WERI-Rb-1 (cell line): ENCODE data around the gene CD22.
"Not testable (repeated sequence)": the region's sequence is repeated elsewhere in the genome, so short reads cannot be mapped to it uniquely, and the experiment has no call there.

Experiments used
- DNase-seq: peaks from one replicate; pipeline ENCODE4 v3.0.0-alpha.2; 2020
- H3K27ac ChIP-seq: fragments of 250-450 bp; sonication (Bioruptor Pico); 2 replicates; pipeline ENCODE4 v1.5.1; 2020; ENCODE audit warnings: mild to moderate bottlenecking, moderate library complexity
- H3K27me3 ChIP-seq: fragments of 250-450 bp; sonication (Bioruptor Pico); 2 replicates; pipeline ENCODE4 v1.5.1; 2021; ENCODE audit warnings: mild to moderate bottlenecking, low read depth, moderate library complexity; ENCODE audit not compliant: insufficient read depth, severe bottlenecking
- H3K36me3 ChIP-seq: fragments of 250-450 bp; sonication (Bioruptor Pico); 2 replicates; pipeline ENCODE4 v1.5.1; 2020; ENCODE audit warnings: mild to moderate bottlenecking, moderate library complexity
- H3K4me3 ChIP-seq: 2 replicates; pipeline ENCODE4 v1.5.1; 2011; ENCODE audit warnings: low read depth, mild to moderate bottlenecking, control low read depth, low read length
- H3K9me3 ChIP-seq: fragments of 250-450 bp; sonication (Bioruptor Pico); 2 replicates; pipeline ENCODE4 v1.5.1; 2021; ENCODE audit warnings: mild to moderate bottlenecking, moderate library complexity; ENCODE audit not compliant: severe bottlenecking
- TF ChIP-seq, protein P1 (sequence below): IDR thresholded peaks from 2 replicates; pipeline ENCODE4 v1.5.1; 2011; ENCODE audit warnings: low read depth, mild to moderate bottlenecking, control low read depth, inconsistent platforms, low read length

CD22 gene

DNA sequence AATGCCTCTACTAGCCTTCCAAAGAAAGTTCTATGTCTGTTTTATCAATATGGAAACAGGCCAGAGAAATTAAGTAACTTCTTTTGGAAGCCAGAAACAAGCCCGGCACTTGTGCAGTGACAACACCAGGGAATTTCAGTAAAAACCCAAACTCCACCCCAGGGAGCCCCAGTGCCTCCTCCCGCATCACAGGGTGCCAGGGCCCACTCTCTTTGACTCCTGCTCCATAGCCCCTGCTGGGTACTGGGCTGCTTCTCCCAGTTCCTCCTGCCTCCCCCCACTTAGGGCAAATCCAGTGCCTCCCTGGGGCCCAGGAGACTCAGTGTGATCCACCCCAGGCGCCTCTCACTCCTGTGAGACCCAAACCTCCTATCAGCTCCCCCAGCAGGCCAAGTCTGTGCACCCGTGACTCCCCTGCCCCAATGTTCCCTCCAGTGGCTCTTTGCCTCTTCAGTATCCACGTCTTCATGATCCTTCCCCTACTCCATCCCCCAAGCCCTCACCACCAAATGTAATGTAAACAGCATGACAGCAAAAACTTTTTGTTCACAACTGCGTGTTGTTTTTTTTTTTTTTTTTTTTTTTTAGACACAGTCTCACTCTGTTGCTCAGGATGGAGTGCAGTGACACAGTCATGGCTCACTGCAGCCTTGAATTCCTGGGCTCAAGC, 26.9 kb downstream of the CD22 start:
- Histone ChIP-seq H3K27ac (no peak overlapping the region), H3K4me3 (no peak overlapping the region), H3K36me3 (no peaks in the 10 kb centered on the region), H3K9me3 (no peaks in the 10 kb centered on the region), H3K27me3 (no peaks in the 10 kb centered on the region)
- TF ChIP-seq, protein P1, sequence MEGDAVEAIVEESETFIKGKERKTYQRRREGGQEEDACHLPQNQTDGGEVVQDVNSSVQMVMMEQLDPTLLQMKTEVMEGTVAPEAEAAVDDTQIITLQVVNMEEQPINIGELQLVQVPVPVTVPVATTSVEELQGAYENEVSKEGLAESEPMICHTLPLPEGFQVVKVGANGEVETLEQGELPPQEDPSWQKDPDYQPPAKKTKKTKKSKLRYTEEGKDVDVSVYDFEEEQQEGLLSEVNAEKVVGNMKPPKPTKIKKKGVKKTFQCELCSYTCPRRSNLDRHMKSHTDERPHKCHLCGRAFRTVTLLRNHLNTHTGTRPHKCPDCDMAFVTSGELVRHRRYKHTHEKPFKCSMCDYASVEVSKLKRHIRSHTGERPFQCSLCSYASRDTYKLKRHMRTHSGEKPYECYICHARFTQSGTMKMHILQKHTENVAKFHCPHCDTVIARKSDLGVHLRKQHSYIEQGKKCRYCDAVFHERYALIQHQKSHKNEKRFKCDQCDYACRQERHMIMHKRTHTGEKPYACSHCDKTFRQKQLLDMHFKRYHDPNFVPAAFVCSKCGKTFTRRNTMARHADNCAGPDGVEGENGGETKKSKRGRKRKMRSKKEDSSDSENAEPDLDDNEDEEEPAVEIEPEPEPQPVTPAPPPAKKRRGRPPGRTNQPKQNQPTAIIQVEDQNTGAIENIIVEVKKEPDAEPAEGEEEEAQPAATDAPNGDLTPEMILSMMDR: no peak
- no peak for DNase-seq

DNA sequence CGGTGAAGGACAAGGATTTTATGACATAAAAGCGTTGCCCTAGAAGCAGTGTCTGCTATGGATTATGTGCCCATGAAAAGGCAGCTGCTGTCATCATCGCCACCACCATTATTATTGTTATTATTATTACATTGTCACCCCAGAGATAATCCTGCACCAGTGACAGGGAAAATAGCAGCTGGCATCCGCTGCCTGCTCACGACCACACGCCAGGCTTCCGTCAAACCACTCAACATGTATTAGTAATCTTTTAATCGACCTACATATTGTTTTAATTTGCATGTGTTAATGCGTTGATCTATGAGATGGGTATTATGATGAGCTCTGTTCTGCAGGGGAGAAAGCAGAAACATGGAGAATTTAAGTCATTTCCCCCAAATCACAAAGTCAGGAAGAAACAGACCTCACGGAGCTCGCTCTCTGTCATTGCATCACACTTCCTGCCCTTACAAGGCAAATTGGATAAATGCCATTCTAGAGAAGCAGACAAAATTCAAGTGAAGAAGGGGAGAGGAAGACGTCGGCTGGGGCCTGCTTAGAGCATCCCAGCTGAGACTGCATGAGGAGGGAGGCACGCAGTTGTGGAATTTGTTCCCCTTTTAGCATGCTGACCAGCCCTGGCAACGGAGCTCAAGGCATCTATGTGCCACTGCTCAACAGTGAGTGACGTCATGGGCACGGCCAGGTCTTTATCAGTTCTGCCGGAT, 29.0 kb downstream of the CD22 start, which contains the start of gene FFAR3:
TSS of gene FFAR3 (plus strand) at position 594 of the 707 bp plus-strand sequence. CDS start 431 bp downstream, outside the sequence.
- DNase-seq: no peak
- H3K36me3 ChIP-seq: no peaks in the 10 kb centered on the region
- H3K9me3 ChIP-seq: no peaks in the 10 kb centered on the region
- TF ChIP-seq, protein P1: no peak
- H3K4me3 ChIP-seq: no peak within 1 kb of the TSS
- no peak within 1 kb of the TSS for H3K27ac ChIP-seq
- H3K27me3 ChIP-seq: no peaks in the 10 kb centered on the region

DNA sequence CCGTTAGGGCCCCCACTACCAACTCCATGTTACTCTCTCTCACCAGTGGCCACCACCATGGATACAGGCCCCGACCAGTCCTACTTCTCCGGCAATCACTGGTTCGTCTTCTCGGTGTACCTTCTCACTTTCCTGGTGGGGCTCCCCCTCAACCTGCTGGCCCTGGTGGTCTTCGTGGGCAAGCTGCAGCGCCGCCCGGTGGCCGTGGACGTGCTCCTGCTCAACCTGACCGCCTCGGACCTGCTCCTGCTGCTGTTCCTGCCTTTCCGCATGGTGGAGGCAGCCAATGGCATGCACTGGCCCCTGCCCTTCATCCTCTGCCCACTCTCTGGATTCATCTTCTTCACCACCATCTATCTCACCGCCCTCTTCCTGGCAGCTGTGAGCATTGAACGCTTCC, 29.8 kb downstream of the CD22 start:
- not testable (repeated sequence) for DNase-seq, H3K9me3 ChIP-seq, H3K27me3 ChIP-seq, H3K36me3 ChIP-seq, H3K4me3 ChIP-seq, H3K27ac ChIP-seq

DNA sequence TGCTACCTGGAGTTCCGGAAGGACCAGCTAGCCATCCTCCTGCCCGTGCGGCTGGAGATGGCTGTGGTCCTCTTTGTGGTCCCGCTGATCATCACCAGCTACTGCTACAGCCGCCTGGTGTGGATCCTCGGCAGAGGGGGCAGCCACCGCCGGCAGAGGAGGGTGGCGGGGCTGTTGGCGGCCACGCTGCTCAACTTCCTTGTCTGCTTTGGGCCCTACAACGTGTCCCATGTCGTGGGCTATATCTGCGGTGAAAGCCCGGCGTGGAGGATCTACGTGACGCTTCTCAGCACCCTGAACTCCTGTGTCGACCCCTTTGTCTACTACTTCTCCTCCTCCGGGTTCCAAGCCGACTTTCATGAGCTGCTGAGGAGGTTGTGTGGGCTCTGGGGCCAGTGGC, 30.4 kb downstream of the CD22 start:
- H3K27ac ChIP-seq, H3K27me3 ChIP-seq, H3K36me3 ChIP-seq, H3K9me3 ChIP-seq, DNase-seq, H3K4me3 ChIP-seq: not testable (repeated sequence)

DNA sequence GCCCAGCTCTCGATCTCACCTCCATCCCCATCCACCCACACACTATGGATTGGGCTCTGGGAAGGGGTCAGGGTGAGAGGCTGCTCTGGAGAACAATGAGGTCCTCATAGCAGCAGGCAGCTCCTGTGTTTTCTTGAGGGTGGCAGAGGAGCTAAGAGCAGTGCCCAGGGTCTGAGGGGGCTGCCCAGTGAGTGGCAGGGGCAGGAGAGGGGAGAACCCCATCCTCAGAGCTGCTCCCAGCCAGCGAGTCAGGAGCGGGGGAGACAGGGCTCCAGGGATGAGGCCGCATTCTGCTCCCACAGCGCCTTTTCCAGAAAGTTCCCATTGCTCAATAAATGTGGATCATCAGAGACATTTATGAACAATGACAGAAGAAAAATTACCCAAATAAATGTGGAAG, 31.1 kb downstream of the CD22 start:
- not testable (repeated sequence) for H3K27ac ChIP-seq, H3K27me3 ChIP-seq, H3K4me3 ChIP-seq, DNase-seq, H3K36me3 ChIP-seq, H3K9me3 ChIP-seq

DNA sequence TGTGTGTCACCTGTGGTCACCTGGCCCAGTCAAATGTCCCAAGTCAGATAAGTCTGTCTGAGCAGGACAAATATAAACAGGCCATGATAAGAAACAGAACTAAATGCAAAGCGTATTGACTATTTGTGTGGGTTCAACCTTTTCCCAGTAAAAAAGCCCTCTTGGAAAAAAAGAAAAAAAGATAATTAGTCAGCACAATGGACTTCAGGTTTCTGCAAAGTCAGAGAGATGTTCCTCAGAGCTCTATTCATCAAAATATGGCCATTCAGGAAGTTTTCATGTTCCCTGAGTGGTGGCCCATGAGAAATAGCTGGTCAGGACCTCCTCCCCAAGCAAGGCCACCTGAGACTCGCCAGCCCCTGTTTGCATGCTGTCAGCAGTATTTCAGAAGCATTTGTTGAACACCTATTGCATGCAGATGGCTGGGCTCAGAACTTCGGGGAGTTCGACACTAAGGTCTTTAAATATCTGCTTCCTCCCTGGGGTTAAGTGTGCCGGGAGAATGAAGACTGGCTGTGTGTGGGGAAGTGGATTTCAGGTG, 32.0 kb downstream of the CD22 start:
- H3K36me3 ChIP-seq: no peaks in the 10 kb centered on the region
- H3K27ac ChIP-seq: no peak overlapping the region
- TF ChIP-seq, protein P1: no peak
- DNase-seq: no peak
- H3K4me3 ChIP-seq: no peak overlapping the region
- H3K27me3 ChIP-seq: no peaks in the 10 kb centered on the region
- H3K9me3 ChIP-seq: no peaks in the 10 kb centered on the region

DNA sequence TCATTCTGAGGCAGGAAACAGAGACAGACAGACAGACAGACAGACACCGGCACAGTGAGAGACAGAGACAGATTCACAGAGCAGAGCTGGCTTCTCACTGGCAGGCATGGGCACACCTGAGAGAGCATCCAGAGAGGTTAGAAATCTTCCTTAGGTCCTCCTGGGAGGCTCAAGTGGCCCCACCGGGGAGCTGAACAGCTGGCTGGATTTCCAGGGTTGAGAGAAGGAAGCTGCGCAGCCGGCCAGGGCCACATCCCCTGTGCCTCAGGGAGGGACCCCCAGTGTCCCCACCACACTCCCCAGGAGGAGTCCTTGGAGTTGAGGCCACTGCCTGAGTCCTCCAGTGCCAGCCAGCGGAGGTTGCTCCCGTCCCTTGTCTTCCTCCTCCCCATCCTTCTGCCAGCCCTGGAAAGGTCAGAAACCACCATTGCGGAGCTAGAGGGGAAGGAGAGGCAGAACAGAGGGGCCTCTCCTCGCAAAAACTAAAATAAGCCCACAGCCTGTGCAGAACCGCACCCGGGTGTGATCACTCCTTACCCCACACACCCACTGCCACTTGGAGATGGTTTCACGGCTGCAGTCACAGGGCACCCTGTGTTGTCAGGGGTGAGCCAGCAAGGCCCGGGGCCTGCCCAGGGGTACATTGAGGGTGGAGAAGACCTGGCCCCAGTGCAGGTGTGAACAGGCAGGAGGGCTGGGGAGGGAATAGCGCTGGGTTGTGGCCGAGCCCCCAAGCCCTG, 33.4 kb downstream of the CD22 start:
- Histone ChIP-seq H3K9me3 (no peaks in the 10 kb centered on the region), H3K36me3 (no peaks in the 10 kb centered on the region), H3K27me3 (no peaks in the 10 kb centered on the region), H3K27ac (no peak overlapping the region), H3K4me3 (no peak overlapping the region)
- no peak for DNase-seq
- TF ChIP-seq, protein P1: no peak
